Glutamatergic neuron (in vitro differentiated cells): ENCODE results near the gene DNMT3A. TPM values are rescaled to one million over a fixed set of nuclear protein-coding genes. Genes with fewer than 3 reads are reported as not detected.

Source experiments
- DNase-seq: peaks from one replicate; pipeline ENCODE4 v3.0.0; 2022
- H3K27ac Mint-ChIP-seq: one replicate; pipeline ENCODE4 v1.8.0; 2020; ENCODE audit warnings: mild to moderate bottlenecking, mixed read lengths, inconsistent platforms; ENCODE audit not compliant: unreplicated experiment
- H3K27me3 Mint-ChIP-seq: one replicate; pipeline ENCODE4 v1.8.0; 2020; ENCODE audit warnings: mild to moderate bottlenecking, moderate library complexity, mixed read lengths, inconsistent platforms; ENCODE audit not compliant: unreplicated experiment
- H3K36me3 Mint-ChIP-seq: one replicate; pipeline ENCODE4 v1.8.0; 2020; ENCODE audit warnings: mild to moderate bottlenecking, mixed read lengths, inconsistent platforms; ENCODE audit not compliant: unreplicated experiment
- H3K4me1 Mint-ChIP-seq: one replicate; pipeline ENCODE4 v1.8.0; 2020; ENCODE audit warnings: mild to moderate bottlenecking, low read depth, mixed read lengths, inconsistent platforms; ENCODE audit not compliant: unreplicated experiment
- H3K4me3 Mint-ChIP-seq: one replicate; pipeline ENCODE4 v1.8.0; 2020; ENCODE audit warnings: mild to moderate bottlenecking, mixed read lengths, inconsistent platforms; ENCODE audit not compliant: unreplicated experiment
- H3K9me3 Mint-ChIP-seq: one replicate; pipeline ENCODE4 v1.8.0; 2020; ENCODE audit warnings: mild to moderate bottlenecking, moderate library complexity, mixed read lengths, inconsistent platforms; ENCODE audit not compliant: unreplicated experiment
- CTCF ChIP-seq: fragments of 200-600 bp; sonication (generic); IDR thresholded peaks from one replicate; pipeline ENCODE4 v1.5.0; 2021; ENCODE audit not compliant: partially characterized antibody, unreplicated experiment
- total RNA-seq: library from RNA; stranded (reverse); fragmentation: NEBNext Ultra II Directional; extraction: Animal tissue kit (Norgen Biotek cat#: 25700); gene quantifications from one replicate; pipeline ENCODE4 v1.2.1, GENCODE V29; 2021; ENCODE audit not compliant: unreplicated experiment

The DNMT3A gene
- total RNA-seq, 1 donor from 2014 or later, result 175 TPM

GRCh38 chr2:25297738-25298137 is 44.0 kb downstream of the DNMT3A start:
- no peak for DNase-seq

GRCh38 chr2:25295621-25296020 is 46.1 kb downstream of the DNMT3A start:
- Mint-ChIP-seq H3K4me3 (no peak overlapping the region), H3K27ac (no peak overlapping the region), H3K9me3 (peaks cover 2% of the 10 kb centered on the region), H3K36me3 (no peaks in the 10 kb centered on the region), H3K4me1 (peaks cover 3% of the 10 kb centered on the region), H3K27me3 (peaks cover 4% of the 10 kb centered on the region)
- TF ChIP-seq CTCF, result no peak
- no peak for DNase-seq

More at GRCh38 chr2:25297738-25298137, 44.0 kb downstream of the DNMT3A start:
- TF ChIP-seq CTCF, result no peak
- Mint-ChIP-seq H3K27ac (no peak overlapping the region), H3K9me3 (peaks cover 4% of the 10 kb centered on the region), H3K4me1 (peaks cover 5% of the 10 kb centered on the region), H3K36me3 (peaks cover 5% of the 10 kb centered on the region), H3K4me3 (no peak overlapping the region), H3K27me3 (peaks cover 7% of the 10 kb centered on the region)

GRCh38 chr2:25294573-25295462 is 46.9 kb downstream of the DNMT3A start:
- Mint-ChIP-seq H3K36me3 (no peaks in the 10 kb centered on the region), H3K4me3 (no peak overlapping the region), H3K27me3 (peaks cover 4% of the 10 kb centered on the region), H3K4me1 (peaks cover 3% of the 10 kb centered on the region), H3K9me3 (peaks cover 2% of the 10 kb centered on the region), H3K27ac (no peak overlapping the region)
- TF ChIP-seq CTCF, result no peak
- DNase-seq, result no peak

- DNase-seq, result no peak
- H3K27ac Mint-ChIP-seq, result no peak overlapping the region
- peaks cover 3% of the 10 kb centered on the region for H3K4me1 Mint-ChIP-seq
- peaks cover 4% of the 10 kb centered on the region for H3K27me3 Mint-ChIP-seq
- no peak for TF ChIP-seq CTCF
- no peaks in the 10 kb centered on the region for H3K36me3 Mint-ChIP-seq
- no peak overlapping the region for H3K4me3 Mint-ChIP-seq
- peaks cover 2% of the 10 kb centered on the region for H3K9me3 Mint-ChIP-seq
These were observed 47.7 kb downstream of the DNMT3A start for GRCh38 chr2:25293958-25294562.

GRCh38 chr2:25293145-25293544 is 48.6 kb downstream of the DNMT3A start:
- no peak overlapping the region for H3K27ac Mint-ChIP-seq
- H3K27me3 Mint-ChIP-seq, result peaks cover 7% of the 10 kb centered on the region
- H3K4me1 Mint-ChIP-seq, result peaks cover 3% of the 10 kb centered on the region
- no peak for TF ChIP-seq CTCF
- no peak overlapping the region for H3K4me3 Mint-ChIP-seq
- no peaks in the 10 kb centered on the region for H3K36me3 Mint-ChIP-seq
- H3K9me3 Mint-ChIP-seq, result peaks cover 2% of the 10 kb centered on the region
- no peak for DNase-seq
